Stimulated activated CD4-positive, alpha-beta T cell treated with anti-CD3 and anti-CD28 coated beads, TNF-alpha, amount 100 ng/mL, for 24 hours (primary cell): Measurements from ENCODE around the gene PPP2R3A.

ENCODE experiments used
- DNase-seq, 3 experiments: peaks; one replicate each; pipeline ENCODE4 v3.0.0-alpha.2; 2020; ENCODE audit warnings: low read depth in 3 of 3

PPP2R3A gene

DNA sequence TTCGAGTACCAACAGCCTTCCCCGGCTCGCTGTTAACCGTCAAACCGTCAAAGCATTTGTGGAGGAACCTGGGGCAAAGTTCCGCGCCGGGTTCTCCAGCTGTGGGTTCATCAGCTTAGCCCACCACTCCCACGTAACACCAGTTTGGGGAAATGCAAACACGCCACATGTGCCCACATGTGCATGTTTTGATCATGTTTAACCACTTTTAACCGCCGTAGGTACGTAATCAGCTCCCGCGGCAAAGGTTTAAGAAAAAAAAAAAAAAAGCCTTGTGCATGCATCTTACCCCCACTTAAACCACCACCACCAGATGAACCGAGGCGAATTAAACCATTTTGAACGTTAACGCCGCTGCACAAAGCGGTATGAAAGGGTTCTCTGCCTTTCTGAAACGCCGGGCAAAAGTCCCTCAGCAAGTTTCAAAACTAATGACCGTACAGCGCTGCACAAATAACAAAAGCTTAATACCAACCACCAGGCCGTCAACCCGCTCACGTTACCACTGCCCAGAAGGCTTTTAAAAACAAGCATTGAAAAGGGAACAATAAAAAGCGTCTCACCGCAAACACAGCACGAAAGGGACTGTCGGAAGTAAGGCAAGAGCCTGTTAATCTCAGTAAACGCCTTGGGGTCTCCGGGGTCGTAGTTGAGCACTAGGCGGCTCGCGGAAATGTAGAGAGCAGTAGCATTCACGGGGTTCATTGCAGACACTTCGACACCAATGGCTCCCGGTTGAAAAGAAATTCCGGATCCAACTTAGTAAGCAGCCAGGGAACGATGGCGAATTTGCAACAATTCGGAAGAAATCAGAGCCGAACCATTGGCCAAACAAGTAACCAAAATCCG is 229.1 kb downstream of the PPP2R3A start:
- peak; percentile 41 to 64 (median 59) for DNase-seq

DNA sequence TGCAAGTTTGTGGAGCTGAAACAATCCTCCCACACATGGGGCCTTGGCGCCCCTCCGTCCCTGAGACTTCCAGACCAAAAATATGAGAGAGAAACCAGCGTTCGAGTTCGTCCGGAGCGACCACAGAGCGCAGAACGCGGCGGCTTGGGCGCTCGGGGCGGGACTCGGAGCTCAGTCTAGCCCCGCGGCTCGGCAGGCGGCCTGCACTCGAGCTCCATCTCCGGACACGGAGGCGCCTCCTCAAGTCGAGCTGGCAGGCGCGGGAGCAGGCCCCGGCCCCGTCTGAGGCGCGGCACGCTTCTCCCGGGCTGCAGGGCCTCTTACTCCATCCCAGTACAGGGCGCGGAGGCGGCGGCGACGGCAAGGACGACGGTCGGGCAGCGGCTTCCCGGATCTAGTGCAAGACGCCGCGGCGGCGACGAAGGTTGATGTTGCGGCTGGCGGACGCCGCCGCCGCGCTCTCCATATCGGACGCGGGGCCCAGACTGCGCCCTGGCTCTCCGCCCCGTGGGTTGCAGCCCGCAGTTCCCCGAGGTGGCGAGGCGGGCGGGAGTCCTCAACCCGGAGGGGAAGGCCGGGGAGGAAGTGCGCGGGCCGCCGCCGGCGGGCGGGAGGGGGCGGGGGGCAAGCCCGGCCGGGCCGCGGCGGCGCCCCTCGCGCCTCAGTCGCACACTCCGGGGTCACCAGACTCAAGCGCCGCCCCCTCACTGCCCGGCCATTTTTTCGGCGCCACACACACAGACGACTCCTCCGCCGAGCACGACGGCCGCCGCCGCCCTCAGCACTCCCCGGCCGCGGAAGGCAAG is 229.9 kb downstream of the PPP2R3A start:
- DNase-seq: peak in 2 of 3 experiments; percentile 39 to 69

GRCh38 chr3:136196064-136196400 is 230.5 kb downstream of the PPP2R3A start, which contains the start of gene MSL2:
Gene MSL2, minus strand, starts transcription at chr3:136196335. Its CDS starts 1,222 bp downstream, at chr3:136195113.
- DNase-seq: peak in 1 of 3 experiments; percentile 48

DNA sequence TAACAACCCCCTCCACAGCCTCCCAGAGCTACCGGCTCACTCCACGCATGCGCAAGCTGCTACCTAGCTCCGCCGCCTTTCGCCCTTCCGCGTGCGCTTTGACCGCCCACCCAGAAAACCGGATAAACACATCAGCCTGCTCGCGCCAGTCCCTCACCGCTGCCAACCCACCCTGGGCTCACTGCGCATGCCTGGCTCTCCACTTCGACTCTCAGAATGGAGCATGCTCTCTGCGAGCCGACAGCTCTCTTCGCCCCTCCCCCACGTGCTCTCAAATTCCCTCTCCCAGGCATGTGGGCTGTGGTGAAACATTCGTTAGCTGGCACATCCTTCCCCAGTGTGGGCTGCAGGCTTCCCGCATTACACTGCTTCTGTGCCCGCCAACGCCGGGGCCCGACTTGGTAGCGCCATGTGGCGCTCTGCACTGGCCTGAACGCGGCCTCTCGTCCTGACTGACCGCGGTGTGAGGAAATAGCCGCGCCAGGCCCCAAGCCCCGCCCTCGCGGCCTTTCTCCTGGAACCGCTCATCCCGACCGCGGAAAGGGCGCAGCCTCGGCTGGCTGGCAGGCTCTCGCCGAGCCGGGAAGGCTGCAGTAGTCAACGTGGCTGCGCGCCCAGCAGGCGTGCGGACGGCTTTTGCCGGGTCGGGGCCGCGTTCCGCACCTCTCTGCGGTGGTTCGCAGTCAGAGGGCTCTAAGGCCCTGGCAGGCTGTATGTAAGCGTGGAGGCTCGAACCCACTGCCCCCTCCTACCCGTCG is 231.1 kb downstream of the PPP2R3A start:
- DNase-seq: peak; percentile 99 to 100 (median 100)

DNA sequence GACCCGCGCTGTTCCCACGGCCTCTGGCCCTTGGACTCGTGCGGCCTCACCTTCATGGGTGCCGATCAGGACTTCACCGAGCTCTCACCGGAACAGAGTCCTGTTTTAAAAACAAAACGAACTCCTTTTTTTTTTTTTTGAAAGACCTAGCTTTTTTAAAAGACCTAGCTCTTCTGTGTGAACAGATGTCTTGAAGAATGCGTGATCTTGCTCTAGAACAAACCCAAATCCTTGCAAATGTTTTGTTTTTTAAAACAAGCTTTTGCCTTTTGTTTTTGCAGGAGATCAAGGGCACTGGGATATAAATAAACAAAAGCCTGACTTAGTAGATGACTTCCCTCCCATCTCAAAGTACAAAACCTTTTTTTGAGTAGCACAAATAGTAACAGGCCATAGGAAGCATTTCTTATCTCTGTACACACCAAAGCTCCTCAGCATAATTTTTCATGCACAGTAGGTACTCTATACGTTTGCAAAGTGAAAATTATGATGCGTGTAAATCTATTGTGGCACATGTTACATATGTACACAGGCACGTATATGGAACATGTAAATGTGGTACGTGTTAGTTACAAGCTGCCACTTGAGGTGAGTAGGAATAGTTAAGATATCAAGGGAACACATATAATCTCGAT is 231.7 kb downstream of the PPP2R3A start:
- DNase-seq: no peak
